GM12872 (cell line): ENCODE data around the gene CLSTN2.

Experiments used
- TF ChIP-seq, protein P1 (sequence below): IDR thresholded peaks from 3 replicates; pipeline ENCODE4 v1.5.1; 2011; ENCODE audit warnings: low read depth, mild to moderate bottlenecking, low read length, moderate library complexity; ENCODE audit not compliant: insufficient read depth

CLSTN2 gene

GRCh38 chr3:140368223-140368811 lies 433.3 kb downstream of the CLSTN2 start:
- TF ChIP-seq, protein P1, sequence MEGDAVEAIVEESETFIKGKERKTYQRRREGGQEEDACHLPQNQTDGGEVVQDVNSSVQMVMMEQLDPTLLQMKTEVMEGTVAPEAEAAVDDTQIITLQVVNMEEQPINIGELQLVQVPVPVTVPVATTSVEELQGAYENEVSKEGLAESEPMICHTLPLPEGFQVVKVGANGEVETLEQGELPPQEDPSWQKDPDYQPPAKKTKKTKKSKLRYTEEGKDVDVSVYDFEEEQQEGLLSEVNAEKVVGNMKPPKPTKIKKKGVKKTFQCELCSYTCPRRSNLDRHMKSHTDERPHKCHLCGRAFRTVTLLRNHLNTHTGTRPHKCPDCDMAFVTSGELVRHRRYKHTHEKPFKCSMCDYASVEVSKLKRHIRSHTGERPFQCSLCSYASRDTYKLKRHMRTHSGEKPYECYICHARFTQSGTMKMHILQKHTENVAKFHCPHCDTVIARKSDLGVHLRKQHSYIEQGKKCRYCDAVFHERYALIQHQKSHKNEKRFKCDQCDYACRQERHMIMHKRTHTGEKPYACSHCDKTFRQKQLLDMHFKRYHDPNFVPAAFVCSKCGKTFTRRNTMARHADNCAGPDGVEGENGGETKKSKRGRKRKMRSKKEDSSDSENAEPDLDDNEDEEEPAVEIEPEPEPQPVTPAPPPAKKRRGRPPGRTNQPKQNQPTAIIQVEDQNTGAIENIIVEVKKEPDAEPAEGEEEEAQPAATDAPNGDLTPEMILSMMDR, result no peak

DNA sequence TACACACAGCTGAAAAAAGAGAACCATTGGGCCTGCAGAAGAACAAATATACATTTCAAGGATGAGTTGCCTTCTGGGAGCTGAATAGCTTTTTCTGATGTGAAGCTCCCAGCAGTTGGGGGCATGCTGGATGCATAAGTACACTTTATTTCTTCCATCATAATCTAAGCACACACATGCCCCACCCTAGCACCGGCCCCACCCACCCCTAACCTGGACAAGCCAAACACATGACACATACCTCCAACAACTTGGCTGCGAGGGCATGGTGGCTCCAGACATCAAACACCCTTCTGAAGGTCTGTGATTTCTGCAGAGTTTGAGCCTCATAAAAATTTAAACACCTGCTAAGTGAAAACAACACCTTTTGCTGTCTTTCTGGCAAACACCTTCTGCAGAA lies 435.7 kb downstream of the CLSTN2 start:
- TF ChIP-seq, protein P1, result no peak

DNA sequence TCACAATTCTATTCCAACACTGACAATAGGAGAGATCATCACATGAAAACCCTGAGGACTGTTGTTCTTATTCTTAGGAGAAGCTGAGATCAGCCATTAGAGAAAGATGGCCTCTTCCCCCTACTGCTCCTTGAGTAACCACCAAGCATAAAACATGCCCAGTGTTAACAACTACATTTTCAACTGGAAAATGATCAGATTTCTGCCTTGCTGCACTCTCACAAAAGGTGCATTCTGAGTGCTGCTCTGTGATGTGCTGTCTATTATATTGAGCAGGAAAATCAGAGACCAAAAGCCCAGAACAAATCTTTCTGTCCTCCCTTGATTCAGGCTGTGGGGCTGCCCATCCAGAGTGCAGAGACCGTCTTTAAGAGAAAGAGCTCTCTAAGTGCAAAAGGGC lies 438.2 kb downstream of the CLSTN2 start:
- TF ChIP-seq, protein P1, result no peak

DNA sequence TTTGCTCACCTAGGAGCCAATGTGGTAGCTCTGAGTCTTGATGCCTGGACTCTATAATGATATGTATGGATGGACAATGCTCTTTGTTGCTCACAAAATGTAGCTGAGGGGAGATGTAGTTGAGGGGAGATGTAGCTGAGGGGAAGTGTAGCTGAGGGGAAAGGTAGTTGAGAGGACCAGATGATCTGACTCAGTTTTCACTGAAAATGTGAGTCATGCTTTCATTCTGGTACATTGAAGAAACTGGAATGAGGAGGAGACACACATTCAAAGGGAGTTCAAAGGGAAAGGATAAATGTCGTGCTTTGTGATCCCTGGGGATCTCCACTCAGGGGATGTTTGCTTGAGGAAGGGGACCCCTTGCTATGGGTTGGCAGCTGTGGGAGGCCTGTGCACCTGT lies 440.0 kb downstream of the CLSTN2 start:
- TF ChIP-seq, protein P1, result no peak

DNA sequence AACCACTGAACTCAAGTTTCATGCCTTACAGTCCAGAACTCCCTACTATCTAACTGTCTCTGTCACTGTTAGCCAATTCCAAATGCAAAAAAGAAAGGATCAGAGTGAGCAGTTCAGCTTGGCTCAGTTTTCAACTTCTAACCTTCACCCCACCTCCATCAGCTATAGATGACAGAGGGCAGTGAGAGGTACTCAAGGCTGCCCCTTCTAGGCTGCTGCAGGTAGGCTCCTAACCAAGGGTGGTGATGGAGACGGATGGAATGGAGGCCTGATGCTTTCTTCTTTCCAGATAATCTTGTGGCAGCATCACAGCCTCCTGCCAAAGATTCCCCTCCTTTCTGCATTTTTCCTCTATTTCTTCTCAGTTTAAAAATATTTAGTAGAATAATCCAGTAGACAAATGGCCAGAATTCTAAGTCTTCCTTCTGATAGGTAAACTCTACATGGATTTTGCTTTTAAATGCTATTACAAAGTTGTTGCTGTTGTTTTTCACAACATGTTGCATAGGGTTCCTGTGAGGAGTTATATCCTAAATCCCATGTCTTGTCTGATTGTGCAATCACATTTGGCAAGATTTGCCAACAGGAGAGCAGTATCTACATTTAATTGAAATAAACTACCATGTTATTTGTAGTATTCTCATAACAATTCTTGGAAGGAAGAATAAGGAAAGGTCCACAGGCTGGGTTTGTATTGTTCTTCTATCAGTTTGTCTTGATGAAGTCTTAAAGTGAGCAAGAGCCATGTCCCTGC lies 441.3 kb downstream of the CLSTN2 start:
- TF ChIP-seq, protein P1, result no peak

DNA sequence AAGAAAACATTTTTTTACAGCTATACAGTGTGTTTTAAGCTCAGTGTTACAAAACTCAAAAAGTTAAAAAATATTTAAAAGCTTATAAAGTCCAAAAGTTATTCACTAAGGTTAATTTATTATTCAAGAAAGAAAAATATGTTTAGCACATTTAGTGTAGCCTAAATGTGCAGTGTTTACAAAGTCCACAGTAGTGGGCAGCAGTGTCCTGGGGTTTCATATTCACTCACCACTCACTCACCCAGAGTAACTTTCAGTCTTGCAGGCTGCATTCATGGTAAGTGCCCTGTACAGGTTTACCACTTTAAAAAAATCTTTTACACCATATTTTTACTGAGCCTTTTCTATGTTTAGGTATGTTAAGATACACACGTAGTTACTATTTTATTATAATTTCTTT lies 442.7 kb downstream of the CLSTN2 start:
- TF ChIP-seq, protein P1, result no peak

GRCh38 chr3:140378571-140379340 lies 443.8 kb downstream of the CLSTN2 start:
- TF ChIP-seq, protein P1, result no peak
